OCI-LY3 (cell line): ENCODE results near the gene NMT1.

Experiments used
- H2AFZ ChIP-seq: fragments of 200-600, 300-600 bp; shearing (Covaris generic); 2 replicates; pipeline ENCODE4 v1.6.0; 2014; ENCODE audit warnings: antibody characterized with exemption, low read depth, low read length
- H3K27ac ChIP-seq: fragments of 200-600, 300-600 bp; sonication (generic); 2 replicates; pipeline ENCODE4 v1.5.1; 2014; ENCODE audit warnings: mild to moderate bottlenecking, low read length, moderate library complexity, mixed read lengths
- H3K27me3 ChIP-seq: fragments of 200-600, 300-600 bp; sonication (generic); 2 replicates; pipeline ENCODE4 v1.6.1; 2014; ENCODE audit warnings: low read depth, low read length, mixed read lengths
- H3K36me3 ChIP-seq: fragments of 200-600, 300-600 bp; sonication (generic); replicated peaks from 2 replicates; pipeline ENCODE3; 2014; ENCODE audit warnings: low read depth, low read length, mixed read lengths
- H3K4me1 ChIP-seq: fragments of 300-600, 200-600 bp; sonication (generic); 2 replicates; pipeline ENCODE4 v1.6.1; 2014; ENCODE audit warnings: low read length, mixed read lengths
- H3K4me2 ChIP-seq: fragments of 200-600, 300-600 bp; sonication (generic); 2 replicates; pipeline ENCODE4 v1.6.1; 2014; ENCODE audit warnings: low read length, mixed read lengths
- H3K4me3 ChIP-seq: fragments of 300-600, 200-600 bp; sonication (generic); 2 replicates; pipeline ENCODE4 v1.5.1; 2014; ENCODE audit warnings: antibody characterized with exemption, mild to moderate bottlenecking, low read length, moderate library complexity
- H3K79me2 ChIP-seq: fragments of 300-600, 200-600 bp; shearing (Covaris generic); 2 replicates; pipeline ENCODE4 v1.6.1; 2014; ENCODE audit warnings: mild to moderate bottlenecking, low read length, mixed read lengths
- H3K9ac ChIP-seq: fragments of 300-600, 200-600 bp; shearing (Covaris generic); 2 replicates; pipeline ENCODE4 v1.6.0; 2014; ENCODE audit warnings: mild to moderate bottlenecking, low read length, moderate library complexity
- H3K9me3 ChIP-seq: fragments of 200-600, 300-600 bp; shearing (Covaris generic); 2 replicates; pipeline ENCODE4 v1.6.1; 2014; ENCODE audit warnings: low read length, mixed read lengths; ENCODE audit not compliant: insufficient read depth
- H4K20me1 ChIP-seq: fragments of 200-600, 300-600 bp; sonication (generic); 2 replicates; pipeline ENCODE4 v1.6.1; 2016; ENCODE audit warnings: low read length, mixed read lengths; ENCODE audit not compliant: insufficient read depth
- CTCF ChIP-seq: fragments of 200-600, 300-600 bp; sonication (generic); IDR thresholded peaks from 2 replicates; pipeline ENCODE4 v1.5.1; 2014; ENCODE audit warnings: antibody characterized with exemption, low read length, low read depth
- EZH2phosphoT487 ChIP-seq: fragments of 200-600 bp; shearing (Covaris generic); IDR thresholded peaks from 2 replicates; pipeline ENCODE4 v1.6.1; 2018; ENCODE audit warnings: antibody characterized with exemption, mixed run types, low read depth

The NMT1 gene

GRCh38 chr17:45146592-45146889, 85.4 kb downstream of the NMT1 start:
- no peaks in the 10 kb centered on the region for H3K9me3 ChIP-seq
- peak overlapping the region; percentile 77 for H3K4me3 ChIP-seq
- no peak overlapping the region for H2AFZ ChIP-seq
- H3K4me2 ChIP-seq, result peak overlapping the region; percentile 94
- no peaks in the 10 kb centered on the region for H3K27me3 ChIP-seq
- H3K79me2 ChIP-seq, result peaks cover 27% of the 10 kb centered on the region
- H4K20me1 ChIP-seq, result peaks cover 10% of the 10 kb centered on the region
- no peak for TF ChIP-seq CTCF
- TF ChIP-seq EZH2phosphoT487, result no peak
- H3K36me3 ChIP-seq, result no peaks in the 10 kb centered on the region
- H3K4me1 ChIP-seq, result peaks cover 17% of the 10 kb centered on the region
- H3K9ac ChIP-seq, result peak overlapping the region; percentile 79
- peak overlapping the region; percentile 83 for H3K27ac ChIP-seq

- Histone ChIP-seq H3K4me2 (peak overlapping the region; percentile 94), H3K4me1 (peaks cover 22% of the 10 kb centered on the region), H3K27me3 (no peaks in the 10 kb centered on the region), H4K20me1 (peaks cover 13% of the 10 kb centered on the region), H3K9ac (peak overlapping the region; percentile 79), H3K9me3 (no peaks in the 10 kb centered on the region), H2AFZ (peak overlapping the region; percentile 70; the same call in 1 of the 2 replicates), H3K27ac (peak overlapping the region; percentile 83), H3K36me3 (no peaks in the 10 kb centered on the region), H3K79me2 (peaks cover 27% of the 10 kb centered on the region), H3K4me3 (peak overlapping the region; percentile 77)
- no peak for TF ChIP-seq CTCF
- no peak for TF ChIP-seq EZH2phosphoT487
Observed at GRCh38 chr17:45146890-45147580, 85.9 kb downstream of the NMT1 start.

GRCh38 chr17:45147581-45148182, 86.6 kb downstream of the NMT1 start:
- Histone ChIP-seq H3K4me1 (peaks cover 22% of the 10 kb centered on the region), H3K27me3 (no peaks in the 10 kb centered on the region), H3K27ac (peak overlapping the region; percentile 83), H3K9ac (peak overlapping the region; percentile 79), H3K9me3 (no peaks in the 10 kb centered on the region), H3K4me2 (peak overlapping the region; percentile 94), H3K4me3 (peak overlapping the region; percentile 77), H3K79me2 (peaks cover 27% of the 10 kb centered on the region), H4K20me1 (peaks cover 13% of the 10 kb centered on the region), H3K36me3 (no peaks in the 10 kb centered on the region), H2AFZ (peak overlapping the region; percentile 70)
- TF ChIP-seq CTCF (no peak), EZH2phosphoT487 (no peak)

- TF ChIP-seq CTCF, result no peak
- TF ChIP-seq EZH2phosphoT487, result no peak
- Histone ChIP-seq H3K9me3 (no peaks in the 10 kb centered on the region), H3K36me3 (no peaks in the 10 kb centered on the region), H3K79me2 (peaks cover 27% of the 10 kb centered on the region), H3K27me3 (no peaks in the 10 kb centered on the region), H3K9ac (peak within 1 kb of the TSS; percentile 79), H3K27ac (peak within 1 kb of the TSS; percentile 83), H4K20me1 (peaks cover 13% of the 10 kb centered on the region), H3K4me2 (peak within 1 kb of the TSS; percentile 95), H2AFZ (peak within 1 kb of the TSS; percentile 70), H3K4me1 (peaks cover 22% of the 10 kb centered on the region), H3K4me3 (peak within 1 kb of the TSS; percentile 86)
Observed at GRCh38 chr17:45148183-45149036, 87.3 kb downstream of the NMT1 start, which contains the start of gene HEXIM1. TSS of gene HEXIM1 (plus strand) at chr17:45148475. CDS start at chr17:45149191, 716 bp downstream.
